Measurements from ENCODE around the gene OPN1MW.
"Not testable (repeated sequence)": the region's sequence is repeated elsewhere in the genome, so short reads cannot be mapped to it uniquely, and the experiment has no call there.

The OPN1MW gene

DNA sequence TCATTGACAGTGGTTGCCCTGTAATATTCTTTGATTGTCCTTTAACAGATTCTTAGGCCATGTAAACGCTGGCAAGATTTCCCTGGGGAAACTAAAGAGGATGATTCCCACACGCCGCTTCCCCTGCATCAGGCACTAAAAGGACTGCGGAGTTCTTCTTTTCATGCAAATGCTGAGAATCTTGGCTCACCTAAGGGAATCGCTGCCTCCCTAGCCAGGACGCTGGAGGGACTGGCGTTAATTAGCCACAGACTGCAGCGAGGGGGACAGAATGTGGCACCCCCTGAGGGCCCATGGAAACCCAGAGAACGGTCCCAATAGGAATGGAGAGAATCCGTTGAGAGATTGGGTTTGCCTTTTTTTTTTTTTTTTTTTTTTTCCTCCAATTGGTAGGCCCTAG lies 29.1 kb downstream of the OPN1MW start:
- DNase-seq, result not testable (repeated sequence)

DNA sequence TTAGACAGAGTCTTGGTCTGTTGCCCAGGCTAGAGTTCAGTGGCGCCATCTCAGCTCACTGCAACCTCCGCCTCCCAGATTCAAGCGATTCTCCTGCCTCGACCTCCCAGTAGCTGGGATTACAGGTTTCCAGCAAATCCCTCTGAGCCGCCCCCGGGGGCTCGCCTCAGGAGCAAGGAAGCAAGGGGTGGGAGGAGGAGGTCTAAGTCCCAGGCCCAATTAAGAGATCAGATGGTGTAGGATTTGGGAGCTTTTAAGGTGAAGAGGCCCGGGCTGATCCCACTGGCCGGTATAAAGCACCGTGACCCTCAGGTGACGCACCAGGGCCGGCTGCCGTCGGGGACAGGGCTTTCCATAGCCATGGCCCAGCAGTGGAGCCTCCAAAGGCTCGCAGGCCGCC lies 37.1 kb downstream of the OPN1MW start, which contains the start of gene OPN1MW2:
Gene OPN1MW2, plus strand, starts transcription at position 301 of the 400 bp plus-strand sequence. Its CDS starts 60 bp downstream, at position 361.
- not testable (repeated sequence) for DNase-seq

GRCh38 chrX:154225292-154225691 lies 42.9 kb downstream of the OPN1MW start:
- DNase-seq, result not testable (repeated sequence)

GRCh38 chrX:154226706-154227105 lies 44.3 kb downstream of the OPN1MW start:
- DNase-seq, result not testable (repeated sequence)

DNA sequence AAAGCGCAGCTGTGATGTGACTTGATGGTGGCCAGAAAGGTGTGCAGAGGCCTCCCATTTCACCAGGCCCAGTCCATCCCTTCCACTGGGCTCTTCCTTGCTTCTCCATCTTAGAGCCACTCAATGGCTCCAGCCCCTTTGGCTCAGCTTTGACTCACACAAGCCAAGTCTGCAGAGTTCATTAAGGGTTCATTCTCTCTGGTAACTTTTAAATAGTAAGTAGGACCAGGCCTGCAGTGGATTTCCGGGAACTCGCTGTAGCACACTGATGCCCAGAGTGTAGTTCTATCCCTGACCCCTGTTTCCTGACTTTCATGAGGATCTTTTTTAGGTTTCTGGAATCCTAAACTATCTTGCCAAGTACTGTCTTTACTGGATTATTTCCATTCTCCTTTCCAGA lies 49.0 kb downstream of the OPN1MW start:
- not testable (repeated sequence) for DNase-seq

- DNase-seq, result not testable (repeated sequence)
Measured at GRCh38 chrX:154233620-154234019, 51.2 kb downstream of the OPN1MW start.

DNA sequence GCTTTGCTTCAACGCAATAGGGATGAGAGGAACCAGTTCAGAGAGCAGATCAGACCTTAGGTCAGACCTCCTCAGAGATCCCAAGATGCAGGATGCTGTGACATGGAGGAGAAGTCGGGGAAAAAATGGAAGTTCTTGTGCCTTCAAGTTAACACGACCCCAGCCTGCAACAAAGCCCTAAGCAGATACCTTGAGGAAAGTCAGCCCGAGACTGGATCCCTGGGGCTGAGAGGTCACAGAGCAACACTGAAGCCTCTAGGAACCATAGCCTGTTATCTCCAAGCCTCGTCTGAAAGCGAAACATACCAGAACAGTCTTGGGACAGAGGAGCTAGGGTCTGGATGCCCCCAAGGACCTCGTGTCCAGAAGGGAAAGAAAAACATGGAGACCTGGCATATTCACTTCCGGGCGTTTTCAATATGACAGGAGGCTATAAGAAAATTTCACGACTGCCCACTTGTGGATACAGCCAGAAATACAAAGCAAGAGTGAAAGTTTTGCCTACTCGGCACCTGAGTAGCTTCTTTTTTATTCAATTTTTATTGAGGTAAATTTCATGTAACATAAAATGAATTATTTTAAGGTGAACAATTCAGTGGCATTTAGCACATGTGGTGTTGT lies 56.7 kb downstream of the OPN1MW start:
- DNase-seq, result not testable (repeated sequence)

GRCh38 chrX:154239982-154240503 lies 57.6 kb downstream of the OPN1MW start:
- DNase-seq, result not testable (repeated sequence)

Measured in CD4-positive, alpha-beta T cell treated with Interleukin-10 for 1 hour (primary cell).